ENCODE measurements around the gene DIABLO.
"Not testable (repeated sequence)": the region's sequence is repeated elsewhere in the genome, so short reads cannot be mapped to it uniquely, and the experiment has no call there.

Gene DIABLO

GRCh38 chr12:122225683-122226365 is at the start of gene DIABLO:
Gene DIABLO (minus strand): TSS chr12:122226052. CDS start chr12:122226014, 38 bp downstream.
- DNase-seq (peak; percentile 100), ATAC-seq (peak; percentile 95)
- Mint-ChIP-seq H3K27me3 (no peaks in the 10 kb centered on the region), H3K36me3 (ENCODE audit: low read depth) (peaks cover 31% of the 10 kb centered on the region), H3K27ac (peak within 1 kb of the TSS; percentile 83), H3K9me3 (no peaks in the 10 kb centered on the region), H3K4me3 (peak within 1 kb of the TSS; percentile 87), H3K4me1 (peaks cover 40% of the 10 kb centered on the region)

DNA sequence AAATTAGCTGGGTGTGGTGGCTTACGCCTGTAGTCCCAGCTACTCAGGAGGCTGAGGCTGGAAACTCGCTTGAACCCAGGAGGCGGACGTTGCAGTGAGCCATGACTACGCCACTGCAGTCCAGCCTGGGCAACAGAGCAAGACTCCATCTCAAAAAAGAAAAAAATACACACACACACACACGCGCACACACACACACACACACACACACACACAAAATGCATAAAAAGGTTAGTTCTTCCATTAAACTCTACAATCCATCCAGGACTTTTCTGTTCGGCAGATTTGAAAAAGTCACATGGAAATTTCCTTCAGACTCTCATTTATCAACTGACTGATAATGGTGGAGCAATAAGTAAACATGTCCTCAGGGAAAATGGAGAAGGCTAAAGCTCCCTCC is 49.6 kb upstream of the DIABLO start:
- Mint-ChIP-seq H3K36me3 (ENCODE audit: low read depth) (peaks cover 18% of the 10 kb centered on the region), H3K4me1 (no peaks in the 10 kb centered on the region), H3K27ac (no peak overlapping the region), H3K27me3 (no peaks in the 10 kb centered on the region), H3K9me3 (no peaks in the 10 kb centered on the region), H3K4me3 (no peak overlapping the region)
- DNase-seq (no peak), ATAC-seq (no peak)

- H3K27ac Mint-ChIP-seq, result peak within 1 kb of the TSS; percentile 99
- H3K27me3 Mint-ChIP-seq, result peaks cover 3% of the 10 kb centered on the region
- ATAC-seq, result peak; percentile 91
- H3K4me3 Mint-ChIP-seq, result peak within 1 kb of the TSS; percentile 96
- peaks cover 15% of the 10 kb centered on the region for H3K36me3 Mint-ChIP-seq (ENCODE audit: low read depth)
- peaks cover 28% of the 10 kb centered on the region for H3K4me1 Mint-ChIP-seq
- H3K9me3 Mint-ChIP-seq, result no peaks in the 10 kb centered on the region
- peak; percentile 96 for DNase-seq
Observed at GRCh38 chr12:122266230-122266901, 40.5 kb upstream of the DIABLO start, which contains the start of gene VPS33A. Gene VPS33A (minus strand): TSS chr12:122266494. CDS start chr12:122266408, 86 bp downstream.

DNA sequence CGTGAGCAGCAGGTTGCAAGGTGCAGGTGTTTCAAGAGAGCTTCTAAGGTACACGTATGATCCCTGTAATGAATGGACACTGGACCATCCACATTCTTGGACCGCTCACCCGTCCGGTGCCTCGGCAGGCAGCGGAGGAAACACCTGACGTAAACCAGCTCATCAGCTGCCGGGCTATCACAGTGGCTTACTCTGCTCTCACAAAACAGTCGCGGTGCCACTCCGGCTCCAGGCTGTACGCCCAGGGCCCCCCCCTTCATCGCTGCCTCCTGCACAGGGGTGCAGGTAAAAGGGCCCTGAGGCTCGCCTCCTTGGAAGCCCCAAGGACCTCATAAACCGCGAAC is 40.0 kb upstream of the DIABLO start:
- H3K27ac Mint-ChIP-seq, result peak overlapping the region; percentile 99
- H3K9me3 Mint-ChIP-seq, result no peaks in the 10 kb centered on the region
- peaks cover 28% of the 10 kb centered on the region for H3K4me1 Mint-ChIP-seq
- DNase-seq, result peak; percentile 38
- H3K36me3 Mint-ChIP-seq (ENCODE audit: low read depth), result peaks cover 20% of the 10 kb centered on the region
- peak overlapping the region; percentile 96 for H3K4me3 Mint-ChIP-seq
- peak; percentile 34 for ATAC-seq
- H3K27me3 Mint-ChIP-seq, result peaks cover 3% of the 10 kb centered on the region

GRCh38 chr12:122265476-122265875 is 39.6 kb upstream of the DIABLO start:
- DNase-seq (no peak), ATAC-seq (no peak)
- peak overlapping the region; percentile 99 for H3K27ac Mint-ChIP-seq
- H3K9me3 Mint-ChIP-seq, result no peaks in the 10 kb centered on the region
- H3K4me1 Mint-ChIP-seq, result peaks cover 28% of the 10 kb centered on the region
- peaks cover 3% of the 10 kb centered on the region for H3K27me3 Mint-ChIP-seq
- H3K4me3 Mint-ChIP-seq, result peak overlapping the region; percentile 96
- H3K36me3 Mint-ChIP-seq (ENCODE audit: low read depth), result peaks cover 22% of the 10 kb centered on the region

- Mint-ChIP-seq H3K4me1 (peaks cover 15% of the 10 kb centered on the region), H3K36me3 (ENCODE audit: low read depth) (peaks cover 40% of the 10 kb centered on the region)
- not testable (repeated sequence) for H3K4me3 Mint-ChIP-seq, H3K9me3 Mint-ChIP-seq, H3K27me3 Mint-ChIP-seq, DNase-seq, ATAC-seq, H3K27ac Mint-ChIP-seq
Observed at GRCh38 chr12:122260735-122261134, 34.9 kb upstream of the DIABLO start.

DNA sequence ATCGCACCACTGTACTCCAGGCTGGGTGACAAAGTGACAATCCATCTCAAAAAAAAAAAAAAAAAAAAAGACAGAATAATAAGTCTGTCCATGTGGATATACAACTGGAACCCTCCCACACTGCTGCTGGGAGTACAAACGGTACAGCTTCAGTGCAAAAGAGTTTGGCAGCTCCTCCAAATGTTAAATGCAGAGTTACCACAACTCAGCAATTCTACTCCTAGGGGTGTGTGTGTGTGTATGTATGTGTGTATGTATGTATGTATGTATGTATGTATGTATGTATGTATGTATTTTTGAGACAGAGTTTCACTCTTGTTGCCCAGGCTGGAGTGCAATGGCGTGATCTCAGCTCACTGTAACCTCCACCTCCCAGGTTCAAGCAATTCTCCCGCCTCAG is 33.1 kb upstream of the DIABLO start:
- not testable (repeated sequence) for ATAC-seq, H3K27ac Mint-ChIP-seq, H3K4me3 Mint-ChIP-seq, H3K9me3 Mint-ChIP-seq, H3K27me3 Mint-ChIP-seq, DNase-seq, H3K4me1 Mint-ChIP-seq
- peaks cover 40% of the 10 kb centered on the region for H3K36me3 Mint-ChIP-seq (ENCODE audit: low read depth)

- H3K36me3 Mint-ChIP-seq (ENCODE audit: low read depth), result peaks cover 37% of the 10 kb centered on the region
- ATAC-seq, DNase-seq, H3K27ac Mint-ChIP-seq, H3K4me1 Mint-ChIP-seq, H3K4me3 Mint-ChIP-seq, H3K27me3 Mint-ChIP-seq, H3K9me3 Mint-ChIP-seq: not testable (repeated sequence)
Observed at GRCh38 chr12:122258462-122258861, 32.6 kb upstream of the DIABLO start.

DNA sequence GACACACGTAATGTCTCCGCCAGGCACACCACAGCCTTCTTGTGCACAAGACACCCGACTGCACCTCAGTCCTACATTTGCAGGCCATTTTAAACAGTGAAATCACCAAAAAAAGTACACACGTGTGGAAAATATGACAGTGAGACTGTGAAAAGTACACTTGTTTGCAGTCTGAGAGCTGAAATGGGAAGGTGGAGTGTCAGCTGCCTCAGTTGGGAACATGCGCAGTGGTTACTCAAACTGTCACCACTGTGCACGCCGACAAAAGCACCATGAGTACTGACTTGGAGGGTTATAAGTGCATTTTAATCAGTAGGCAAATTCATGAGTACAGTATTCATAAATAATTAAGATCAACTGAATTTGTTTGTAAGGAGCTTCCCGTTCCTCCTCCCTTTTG is 24.7 kb upstream of the DIABLO start:
- H3K36me3 Mint-ChIP-seq (ENCODE audit: low read depth), result peaks cover 22% of the 10 kb centered on the region
- H3K4me1 Mint-ChIP-seq, result peaks cover 2% of the 10 kb centered on the region
- H3K27ac Mint-ChIP-seq, result no peak overlapping the region

GRCh38 chr12:122250047-122250446 is 24.2 kb upstream of the DIABLO start:
- Mint-ChIP-seq H3K4me3 (no peak overlapping the region), H3K9me3 (no peaks in the 10 kb centered on the region), H3K27ac (no peak overlapping the region), H3K36me3 (ENCODE audit: low read depth) (peaks cover 22% of the 10 kb centered on the region), H3K27me3 (no peaks in the 10 kb centered on the region), H3K4me1 (peaks cover 5% of the 10 kb centered on the region)
- no peak for ATAC-seq
- DNase-seq, result no peak

More for the DNA sequence above, 24.7 kb upstream of the DIABLO start:
- no peak for DNase-seq
- no peaks in the 10 kb centered on the region for H3K27me3 Mint-ChIP-seq
- no peak for ATAC-seq
- H3K9me3 Mint-ChIP-seq, result no peaks in the 10 kb centered on the region
- no peak overlapping the region for H3K4me3 Mint-ChIP-seq

- Mint-ChIP-seq H3K27ac (peak overlapping the region; percentile 34), H3K27me3 (no peaks in the 10 kb centered on the region), H3K9me3 (no peaks in the 10 kb centered on the region), H3K4me3 (no peak overlapping the region), H3K36me3 (ENCODE audit: low read depth) (peaks cover 30% of the 10 kb centered on the region), H3K4me1 (peaks cover 22% of the 10 kb centered on the region)
- no peak for DNase-seq
- no peak for ATAC-seq
Observed at GRCh38 chr12:122245553-122245952, 19.7 kb upstream of the DIABLO start.

DNA sequence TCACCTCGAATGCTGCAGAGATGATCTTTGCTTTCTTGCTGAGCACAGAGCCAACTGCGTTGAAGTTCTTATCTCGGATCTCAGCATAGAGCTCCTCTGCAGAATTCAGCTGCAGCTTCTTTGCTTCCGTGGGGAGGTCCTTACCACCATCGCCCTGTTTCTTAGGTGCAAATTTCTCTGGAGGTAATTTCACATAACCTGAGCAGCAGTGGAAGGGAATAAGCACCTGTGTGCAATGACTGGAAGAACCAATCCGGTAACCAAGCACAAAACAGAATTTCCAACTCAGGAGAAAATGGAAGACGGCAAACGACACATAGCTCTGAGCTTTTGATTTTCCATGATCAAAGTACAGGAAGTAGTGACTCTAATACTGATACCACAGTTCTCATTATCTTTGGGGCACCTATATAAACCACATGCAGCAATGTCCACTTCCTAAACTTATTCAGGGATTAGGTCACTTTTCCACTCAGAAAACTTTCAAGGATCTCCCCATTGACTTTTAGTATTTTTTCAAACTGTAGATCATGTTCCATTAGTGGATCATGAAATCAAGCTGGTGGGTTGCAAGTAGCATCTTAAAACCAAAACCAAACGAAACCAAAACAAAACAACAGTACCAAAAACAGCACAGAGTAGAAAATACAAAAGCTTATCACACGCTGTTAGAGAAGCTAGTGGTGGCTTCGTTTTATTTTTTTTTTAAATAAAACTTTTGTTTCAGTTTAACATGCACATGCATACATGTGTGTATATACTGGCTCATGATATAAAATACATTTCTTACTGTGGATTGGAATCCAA is 18.9 kb upstream of the DIABLO start:
- ATAC-seq, result peak; percentile 61
- Mint-ChIP-seq H3K4me1 (peaks cover 22% of the 10 kb centered on the region), H3K27me3 (no peaks in the 10 kb centered on the region), H3K36me3 (ENCODE audit: low read depth) (peaks cover 30% of the 10 kb centered on the region), H3K9me3 (no peaks in the 10 kb centered on the region), H3K27ac (peak overlapping the region; percentile 82), H3K4me3 (peak overlapping the region; percentile 72)
- no peak for DNase-seq

GRCh38 chr12:122243965-122244364 is 18.1 kb upstream of the DIABLO start:
- Mint-ChIP-seq H3K4me3 (peak overlapping the region; percentile 72), H3K27me3 (no peaks in the 10 kb centered on the region), H3K4me1 (peaks cover 22% of the 10 kb centered on the region), H3K27ac (peak overlapping the region; percentile 82), H3K9me3 (no peaks in the 10 kb centered on the region), H3K36me3 (ENCODE audit: low read depth) (peaks cover 24% of the 10 kb centered on the region)
- ATAC-seq, result no peak
- DNase-seq, result no peak

GRCh38 chr12:122238861-122239260 is 13.0 kb upstream of the DIABLO start:
- ATAC-seq, result no peak
- Mint-ChIP-seq H3K27me3 (no peaks in the 10 kb centered on the region), H3K4me1 (peaks cover 5% of the 10 kb centered on the region), H3K27ac (no peak overlapping the region), H3K36me3 (ENCODE audit: low read depth) (peaks cover 19% of the 10 kb centered on the region), H3K4me3 (no peak overlapping the region), H3K9me3 (no peaks in the 10 kb centered on the region)
- no peak for DNase-seq
